ENCODE data around the gene MEA1.
"Not testable (repeated sequence)": the region's sequence is repeated elsewhere in the genome, so short reads cannot be mapped to it uniquely, and the experiment has no call there.

MEA1 gene

DNA sequence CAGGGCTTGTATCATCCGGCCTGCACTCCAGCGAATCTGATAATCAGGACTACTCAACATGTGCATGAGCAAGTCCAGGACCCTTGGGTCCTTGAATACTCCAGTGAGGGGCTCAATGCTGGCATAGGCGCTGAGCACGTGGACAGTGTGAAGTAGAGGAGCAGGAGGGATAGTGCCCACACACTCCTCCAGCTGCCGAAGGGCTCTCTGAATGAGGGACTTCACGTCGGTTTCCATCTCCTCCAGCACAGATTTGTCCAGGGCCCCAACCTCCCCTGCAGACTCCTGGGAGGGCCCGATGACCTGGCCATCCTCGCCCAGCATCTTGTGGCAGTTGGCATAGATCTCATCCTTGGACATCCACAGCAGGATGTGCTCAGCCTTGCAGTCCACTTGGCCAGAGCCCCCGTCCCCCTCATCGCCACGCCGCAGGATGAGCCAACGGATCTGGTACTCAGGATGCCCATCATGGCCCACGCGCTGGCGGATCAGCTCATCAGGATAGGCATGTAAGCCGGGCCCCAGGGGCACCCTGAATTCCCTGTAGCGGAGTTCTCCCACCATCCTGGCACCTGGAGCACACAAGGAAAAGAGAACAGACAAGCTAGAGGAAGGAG is 38.6 kb upstream of the MEA1 start:
- no peak for DNase-seq (ENCODE audit: low read depth)
- no peak for TF ChIP-seq CTCF (conservative IDR thresholded peaks at IDR 0.05; ENCODE audit: control insufficient read depth, insufficient read depth, low read depth, low read length)
- H3K4me3 ChIP-seq (ENCODE audit: control insufficient read depth, low read depth, low read length) = peak overlapping the region; percentile 83

DNA sequence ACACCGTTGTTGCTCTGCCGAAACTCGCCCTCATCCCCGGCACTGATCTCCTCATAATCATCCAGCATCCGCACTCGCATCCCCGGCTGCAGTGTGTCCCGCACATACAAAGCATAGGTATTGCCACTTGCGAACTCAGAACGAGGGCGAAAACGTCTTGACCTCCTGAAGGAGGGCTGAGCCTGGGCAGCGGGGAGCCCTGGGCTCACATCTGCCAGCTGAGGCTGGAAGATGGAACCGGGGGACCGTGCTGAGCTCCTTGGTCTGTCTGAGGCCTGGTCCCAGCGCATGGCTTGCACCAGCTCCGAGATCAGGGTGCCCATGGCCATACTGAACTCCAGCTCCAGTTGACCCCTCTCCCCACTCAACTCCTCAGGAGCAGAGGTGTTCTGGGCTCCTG is 37.2 kb upstream of the MEA1 start:
- no peak overlapping the region for H3K4me3 ChIP-seq (ENCODE audit: control insufficient read depth, low read depth, low read length)
- TF ChIP-seq CTCF (conservative IDR thresholded peaks at IDR 0.05; ENCODE audit: control insufficient read depth, insufficient read depth, low read depth, low read length) = no peak

GRCh38 chr6:43047998-43048397 is 34.3 kb upstream of the MEA1 start:
- no peak overlapping the region for H3K4me3 ChIP-seq (ENCODE audit: control insufficient read depth, low read depth, low read length)
- no peak for DNase-seq (ENCODE audit: low read depth)
- no peak for TF ChIP-seq CTCF (conservative IDR thresholded peaks at IDR 0.05; ENCODE audit: control insufficient read depth, insufficient read depth, low read depth, low read length)

More for the DNA sequence above, 37.2 kb upstream of the MEA1 start:
- DNase-seq (ENCODE audit: low read depth) = no peak

GRCh38 chr6:43045371-43045930 is 31.7 kb upstream of the MEA1 start:
- no peak for TF ChIP-seq CTCF (conservative IDR thresholded peaks at IDR 0.05; ENCODE audit: control insufficient read depth, insufficient read depth, low read depth, low read length)
- no peak for DNase-seq (ENCODE audit: low read depth)
- no peak overlapping the region for H3K4me3 ChIP-seq (ENCODE audit: control insufficient read depth, low read depth, low read length)

DNA sequence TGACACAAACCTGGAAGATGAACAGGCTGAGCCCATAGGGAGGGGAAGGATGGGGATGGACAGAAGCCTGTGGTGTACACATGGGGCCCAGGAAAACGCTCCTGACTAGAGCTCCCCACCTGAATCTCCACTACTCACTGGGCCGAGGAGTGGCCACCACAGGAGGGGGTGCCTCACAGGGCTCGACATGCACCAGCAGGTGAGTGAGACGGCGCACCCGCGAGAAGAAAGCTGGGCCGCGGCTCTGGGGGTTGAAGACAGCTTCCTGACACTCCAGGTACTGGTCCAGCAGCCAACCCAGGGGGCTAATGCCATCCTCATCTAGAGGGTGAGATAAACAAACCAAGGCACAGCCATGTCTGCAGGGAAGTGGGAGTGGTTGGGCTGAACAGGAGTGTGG is 29.6 kb upstream of the MEA1 start:
- H3K4me3 ChIP-seq (ENCODE audit: control insufficient read depth, low read depth, low read length) = no peak overlapping the region
- no peak for DNase-seq (ENCODE audit: low read depth)
- no peak for TF ChIP-seq CTCF (conservative IDR thresholded peaks at IDR 0.05; ENCODE audit: control insufficient read depth, insufficient read depth, low read depth, low read length)

- not testable (repeated sequence) for DNase-seq (ENCODE audit: low read depth); H3K4me3 ChIP-seq (ENCODE audit: control insufficient read depth, low read depth, low read length)
Measured at GRCh38 chr6:43041475-43041874, 27.7 kb upstream of the MEA1 start.

DNA sequence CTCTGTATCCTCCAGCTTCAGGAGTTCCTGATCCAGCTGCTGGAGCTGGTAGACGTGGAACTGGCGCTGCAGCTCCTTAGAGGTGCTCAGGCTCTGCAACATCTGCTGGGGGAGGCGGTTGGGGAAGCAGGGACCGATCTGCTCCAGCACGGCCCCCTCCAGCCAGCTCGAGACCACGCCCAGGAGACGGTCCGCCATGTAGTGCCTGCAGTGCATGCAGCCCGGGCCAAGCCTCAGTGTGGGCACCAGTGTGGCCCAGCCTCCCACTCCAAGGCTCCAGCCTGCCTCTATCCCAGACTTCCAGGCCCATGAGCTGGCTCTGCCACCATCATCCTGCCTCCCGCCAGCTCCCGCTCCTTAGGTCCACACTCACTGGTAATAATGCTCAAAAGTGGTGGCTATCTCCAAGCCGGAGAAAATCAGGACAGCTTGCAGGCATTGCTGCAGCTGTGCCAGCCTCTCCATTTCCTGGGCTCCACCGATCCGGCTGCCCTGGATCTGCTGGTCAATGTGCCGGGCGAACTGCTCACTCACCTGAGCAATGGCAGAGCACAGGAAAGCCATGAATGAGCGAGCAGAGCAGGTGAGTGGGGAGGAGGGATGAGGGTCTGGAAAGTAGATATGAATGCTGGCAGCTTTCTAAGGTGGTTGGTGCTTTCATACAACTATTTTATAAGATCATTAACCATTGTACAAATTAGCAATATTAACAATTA is 27.0 kb upstream of the MEA1 start:
- TF ChIP-seq CTCF (conservative IDR thresholded peaks at IDR 0.05; ENCODE audit: control insufficient read depth, insufficient read depth, low read depth, low read length) = no peak
- H3K4me3 ChIP-seq (ENCODE audit: control insufficient read depth, low read depth, low read length) = no peak overlapping the region
- no peak for DNase-seq (ENCODE audit: low read depth)

Data from fibroblast of mammary gland (primary cell).